K562 (cell line): Measurements from ENCODE around the gene NRG3.

Source experiments
- FOS ChIP-seq: IDR thresholded peaks from 3 replicates; pipeline ENCODE4 v1.6.1; 2011; ENCODE audit not compliant: insufficient read length; ENCODE audit errors: extremely low read depth
- USF1 ChIP-seq: sonication (generic); formaldehyde crosslinking; IDR thresholded peaks from 2 replicates; pipeline ENCODE4 v1.9.0; 2022; ENCODE audit warnings: mild to moderate bottlenecking, missing genetic modification reagents

DNA sequence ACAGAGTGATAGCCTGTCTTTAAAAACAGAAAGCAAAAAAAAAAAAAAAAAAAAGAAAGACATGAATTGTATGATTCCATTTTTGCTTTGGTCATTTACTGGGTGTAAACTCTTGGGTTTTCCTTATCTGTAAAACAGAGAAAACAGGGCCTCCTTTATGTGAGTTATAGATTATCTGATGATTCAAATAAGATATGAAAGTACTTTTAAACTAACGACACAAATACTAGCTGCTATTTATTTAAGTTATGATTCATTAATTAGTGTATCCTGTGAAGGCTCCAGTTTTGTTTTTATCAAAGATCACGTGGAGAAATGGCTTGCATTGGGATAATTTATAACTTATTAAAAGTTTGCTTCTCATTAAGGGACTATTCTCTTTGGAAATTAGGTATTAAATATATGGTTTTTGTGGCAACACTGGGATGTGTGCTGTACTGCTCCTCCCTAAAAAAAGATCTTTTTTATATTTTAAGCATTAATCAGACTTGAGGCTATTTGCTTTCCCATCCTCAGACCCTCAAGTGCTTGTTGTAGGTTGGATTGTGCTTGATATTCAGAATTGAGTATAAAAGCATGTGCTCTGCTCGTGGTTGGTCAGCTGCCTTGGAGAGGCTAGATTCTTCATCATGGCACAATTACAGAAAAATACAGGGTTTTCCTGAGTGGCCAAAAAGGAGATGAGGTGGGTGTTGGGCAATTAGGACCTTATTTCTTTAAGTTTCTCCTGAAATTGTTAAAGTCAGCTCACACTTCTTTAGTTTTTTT lies 39.9 kb downstream of the NRG3 start:
- TF ChIP-seq USF1 (CRISPR knock-in tag) = no peak
- TF ChIP-seq FOS = no peak
